Breast epithelium (tissue), 3 donors: ENCODE results near the gene NLK.

ENCODE experiments used
- POLR2A ChIP-seq: fragments of 450-650 bp; IDR thresholded peaks from one replicate; pipeline ENCODE4 v1.6.1; 2016; ENCODE audit warnings: antibody characterized with exemption, mild to moderate bottlenecking, moderate library complexity
- POLR2AphosphoS5 ChIP-seq, 3 donors: sonication (generic); formaldehyde crosslinking; IDR thresholded peaks; one replicate each; pipeline ENCODE4 v1.6.1; 2017; ENCODE audit warnings: antibody characterized with exemption in 3 of 3
- TF ChIP-seq, protein P1 (sequence below), 3 donors: fragments of 450-650 bp; IDR thresholded peaks; one replicate each; pipeline ENCODE4 v1.5.1; 2016 to 2017; ENCODE audit warnings: antibody characterized with exemption in 3 of 3, mild to moderate bottlenecking in 3 of 3, moderate library complexity in 3 of 3

- TF ChIP-seq POLR2AphosphoS5 (IDR thresholded peaks at IDR 0.05) (no peak), POLR2A (no peak)
- TF ChIP-seq, protein P1, sequence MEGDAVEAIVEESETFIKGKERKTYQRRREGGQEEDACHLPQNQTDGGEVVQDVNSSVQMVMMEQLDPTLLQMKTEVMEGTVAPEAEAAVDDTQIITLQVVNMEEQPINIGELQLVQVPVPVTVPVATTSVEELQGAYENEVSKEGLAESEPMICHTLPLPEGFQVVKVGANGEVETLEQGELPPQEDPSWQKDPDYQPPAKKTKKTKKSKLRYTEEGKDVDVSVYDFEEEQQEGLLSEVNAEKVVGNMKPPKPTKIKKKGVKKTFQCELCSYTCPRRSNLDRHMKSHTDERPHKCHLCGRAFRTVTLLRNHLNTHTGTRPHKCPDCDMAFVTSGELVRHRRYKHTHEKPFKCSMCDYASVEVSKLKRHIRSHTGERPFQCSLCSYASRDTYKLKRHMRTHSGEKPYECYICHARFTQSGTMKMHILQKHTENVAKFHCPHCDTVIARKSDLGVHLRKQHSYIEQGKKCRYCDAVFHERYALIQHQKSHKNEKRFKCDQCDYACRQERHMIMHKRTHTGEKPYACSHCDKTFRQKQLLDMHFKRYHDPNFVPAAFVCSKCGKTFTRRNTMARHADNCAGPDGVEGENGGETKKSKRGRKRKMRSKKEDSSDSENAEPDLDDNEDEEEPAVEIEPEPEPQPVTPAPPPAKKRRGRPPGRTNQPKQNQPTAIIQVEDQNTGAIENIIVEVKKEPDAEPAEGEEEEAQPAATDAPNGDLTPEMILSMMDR (IDR thresholded peaks at IDR 0.05) = no peak
These were observed 13.2 kb downstream of the NLK start for GRCh38 chr17:28055546-28056275.
